ENCODE measurements around the gene CADPS. TPM values are rescaled to one million over a fixed set of nuclear protein-coding genes. Genes with fewer than 3 reads are reported as not detected.

CADPS gene
- total and polyA plus RNA-seq, 12 donors: 1.4 to 36.6 (median 21.6) TPM

DNA sequence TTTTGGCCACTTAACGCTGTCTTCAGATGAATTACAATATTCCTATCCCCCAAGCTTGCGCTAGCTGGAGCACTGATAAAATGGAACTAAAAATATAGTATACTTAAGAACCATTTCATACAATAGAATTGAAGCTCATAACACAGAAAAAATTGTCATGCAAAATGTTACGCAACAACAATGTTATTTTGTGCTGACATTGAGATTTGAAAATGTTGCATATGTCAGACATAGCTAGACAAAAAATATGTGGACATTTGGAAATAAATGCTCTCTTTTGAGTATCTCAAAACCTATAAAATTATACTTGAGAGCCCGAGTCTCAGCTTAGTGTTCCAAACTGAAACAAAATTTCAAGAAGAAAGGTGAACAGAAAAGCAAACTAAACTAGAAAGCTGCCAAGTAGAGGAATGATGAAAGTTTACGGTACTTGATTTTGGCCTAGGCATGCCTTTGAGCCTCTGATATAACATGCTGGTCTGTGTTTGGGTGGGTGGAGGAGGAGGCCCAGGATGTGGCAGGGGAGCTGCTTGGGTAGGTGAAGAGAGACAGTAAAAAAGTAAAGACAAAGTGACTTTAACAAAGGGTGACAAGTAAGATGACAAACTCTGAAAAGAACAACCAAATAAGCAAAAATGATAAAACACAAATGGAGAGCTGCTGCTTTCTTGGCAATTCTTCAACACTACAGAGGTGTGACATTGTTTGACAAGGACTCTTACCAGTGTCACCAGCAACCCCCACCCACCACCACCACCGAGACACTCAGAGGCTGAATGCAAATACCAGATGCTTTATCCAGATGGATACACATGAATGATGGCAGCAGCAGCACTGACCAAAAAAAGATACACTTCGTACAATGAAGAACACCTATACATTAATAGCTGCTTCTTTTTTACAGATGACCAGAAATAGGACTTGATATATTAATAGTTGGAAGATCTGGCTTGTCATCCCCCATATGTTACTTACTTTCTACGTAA, 372.6 kb downstream of the CADPS start:
- Histone ChIP-seq H3K27me3 (no peaks in the 10 kb centered on the region), H3K4me1 (peaks cover 0 to 9% (median 0%) of the 10 kb centered on the region in 9 donors), H3K36me3 (no peaks in the 10 kb centered on the region), H3K27ac (no peak overlapping the region), H3K9me3 (no peaks in the 10 kb centered on the region), H3K4me3 (no peak overlapping the region)
- ATAC-seq (no peak), DNase-seq (no peak)
- intact Hi-C loops (cut with DNase I): no loop called here
- WGBS, 2 donors: 46 to 55% methylated on average over 8 of the region's 8 CpGs
- TF ChIP-seq CTCF (IDR thresholded peaks at IDR 0.05): no peak

GRCh38 chr3:62501289-62501668, 373.9 kb downstream of the CADPS start:
- H3K36me3 ChIP-seq: no peaks in the 10 kb centered on the region
- 85% methylated on average over 3 of the region's 3 CpGs for WGBS, 2 donors
- H3K9me3 ChIP-seq: no peaks in the 10 kb centered on the region
- no peak overlapping the region for H3K4me3 ChIP-seq
- no peaks in the 10 kb centered on the region for H3K27me3 ChIP-seq
- H3K4me1 ChIP-seq: peaks cover 0 to 9% (median 0%) of the 10 kb centered on the region in 9 donors
- no peak overlapping the region for H3K27ac ChIP-seq
- DNase-seq (no peak), ATAC-seq (no peak)
- intact Hi-C loops (cut with DNase I): no loop called here
- no peak for TF ChIP-seq CTCF (IDR thresholded peaks at IDR 0.05)

DNA sequence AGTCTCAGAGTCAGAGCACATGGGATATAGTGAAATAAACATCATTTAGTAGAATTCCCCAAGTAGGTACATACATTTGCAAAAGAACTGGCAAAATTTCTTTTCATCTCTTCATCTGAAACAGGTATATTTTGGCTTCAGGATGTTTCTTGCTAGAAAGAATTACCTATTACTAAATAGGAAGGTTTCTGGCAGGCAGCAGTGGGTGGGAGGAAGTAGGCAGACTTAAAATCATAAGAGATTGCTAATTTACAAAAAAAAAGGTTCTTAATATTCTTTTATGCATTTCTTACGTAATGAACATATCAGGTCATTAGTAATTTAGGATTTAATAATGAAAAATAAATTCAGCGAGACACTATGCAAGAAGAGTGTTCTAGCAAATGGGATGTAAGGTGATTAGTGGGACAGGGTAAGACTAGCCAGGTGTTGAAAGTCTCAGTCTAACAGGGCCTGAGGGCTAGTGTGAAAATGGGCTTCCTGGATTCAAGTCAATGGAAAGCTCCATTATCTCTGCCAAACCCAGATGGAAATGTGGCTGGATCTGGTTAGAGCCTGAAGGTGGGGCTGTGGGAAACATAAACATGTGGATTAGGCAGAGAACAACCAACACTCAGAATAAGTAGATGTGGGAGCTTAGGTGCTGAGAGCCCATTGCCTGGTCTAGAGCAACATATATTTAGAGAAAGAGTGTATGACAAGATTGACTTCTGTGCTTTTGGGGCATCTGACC, 374.5 kb downstream of the CADPS start:
- Histone ChIP-seq H3K36me3 (no peaks in the 10 kb centered on the region), H3K9me3 (no peaks in the 10 kb centered on the region), H3K27ac (no peak overlapping the region), H3K4me3 (no peak overlapping the region), H3K27me3 (no peaks in the 10 kb centered on the region), H3K4me1 (peaks cover 0 to 9% (median 0%) of the 10 kb centered on the region in 9 donors)
- DNase-seq (no peak), ATAC-seq (no peak)
- intact Hi-C loops (cut with DNase I): no loop called here
- 88 to 90% methylated on average over 2 of the region's 2 CpGs for WGBS, 2 donors
- no peak for TF ChIP-seq CTCF (IDR thresholded peaks at IDR 0.05)

GRCh38 chr3:62497156-62497555, 378.1 kb downstream of the CADPS start:
- ATAC-seq (no peak), DNase-seq (no peak)
- Histone ChIP-seq H3K27me3 (no peaks in the 10 kb centered on the region), H3K4me1 (no peaks in the 10 kb centered on the region), H3K36me3 (no peaks in the 10 kb centered on the region), H3K9me3 (no peaks in the 10 kb centered on the region), H3K4me3 (no peak overlapping the region), H3K27ac (no peak overlapping the region)
- TF ChIP-seq CTCF (IDR thresholded peaks at IDR 0.05): no peak
- intact Hi-C loops (cut with DNase I): loop anchor here in 1 of 10 donors (5.0 kb wide), 1 partner anchor 1985 kb away; no protein-coding TSS in a partner anchor
- WGBS, 2 donors: 68 to 79% methylated on average over 5 of the region's 5 CpGs
